Measurements from ENCODE around the gene LMX1A.

The LMX1A gene

GRCh38 chr1:165356876-165357275 is 361 bp upstream of the LMX1A start:
- TF ChIP-seq GLIS3 (CRISPR knock-in tag; IDR thresholded peaks at IDR 0.05) (no peak), TOX (CRISPR knock-in tag; IDR thresholded peaks at IDR 0.05; ENCODE audit: borderline replicate concordance) (no peak), SNAI2 (CRISPR knock-in tag; IDR thresholded peaks at IDR 0.05) (no peak), ZFP30 (CRISPR knock-in tag; IDR thresholded peaks at IDR 0.05) (no peak), TSHZ2 (CRISPR knock-in tag; IDR thresholded peaks at IDR 0.05) (no peak), ZNF70 (CRISPR knock-in tag; IDR thresholded peaks at IDR 0.05) (no peak), ISL1 (CRISPR knock-in tag; IDR thresholded peaks at IDR 0.05) (no peak), CSRNP3 (CRISPR knock-in tag; IDR thresholded peaks at IDR 0.05) (no peak), PPARA (CRISPR knock-in tag; IDR thresholded peaks at IDR 0.05; ENCODE audit: borderline replicate concordance) (no peak)
- TF ChIP-seq, protein P1, sequence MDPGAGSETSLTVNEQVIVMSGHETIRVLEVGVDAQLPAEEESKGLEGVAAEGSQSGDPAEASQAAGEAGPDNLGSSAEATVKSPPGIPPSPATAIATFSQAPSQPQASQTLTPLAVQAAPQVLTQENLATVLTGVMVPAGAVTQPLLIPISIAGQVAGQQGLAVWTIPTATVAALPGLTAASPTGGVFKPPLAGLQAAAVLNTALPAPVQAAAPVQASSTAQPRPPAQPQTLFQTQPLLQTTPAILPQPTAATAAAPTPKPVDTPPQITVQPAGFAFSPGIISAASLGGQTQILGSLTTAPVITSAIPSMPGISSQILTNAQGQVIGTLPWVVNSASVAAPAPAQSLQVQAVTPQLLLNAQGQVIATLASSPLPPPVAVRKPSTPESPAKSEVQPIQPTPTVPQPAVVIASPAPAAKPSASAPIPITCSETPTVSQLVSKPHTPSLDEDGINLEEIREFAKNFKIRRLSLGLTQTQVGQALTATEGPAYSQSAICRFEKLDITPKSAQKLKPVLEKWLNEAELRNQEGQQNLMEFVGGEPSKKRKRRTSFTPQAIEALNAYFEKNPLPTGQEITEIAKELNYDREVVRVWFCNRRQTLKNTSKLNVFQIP (CRISPR knock-in tag; IDR thresholded peaks at IDR 0.05; ENCODE audit: borderline replicate concordance, low read depth), result no peak
- ATAC-seq, result no peak

DNA sequence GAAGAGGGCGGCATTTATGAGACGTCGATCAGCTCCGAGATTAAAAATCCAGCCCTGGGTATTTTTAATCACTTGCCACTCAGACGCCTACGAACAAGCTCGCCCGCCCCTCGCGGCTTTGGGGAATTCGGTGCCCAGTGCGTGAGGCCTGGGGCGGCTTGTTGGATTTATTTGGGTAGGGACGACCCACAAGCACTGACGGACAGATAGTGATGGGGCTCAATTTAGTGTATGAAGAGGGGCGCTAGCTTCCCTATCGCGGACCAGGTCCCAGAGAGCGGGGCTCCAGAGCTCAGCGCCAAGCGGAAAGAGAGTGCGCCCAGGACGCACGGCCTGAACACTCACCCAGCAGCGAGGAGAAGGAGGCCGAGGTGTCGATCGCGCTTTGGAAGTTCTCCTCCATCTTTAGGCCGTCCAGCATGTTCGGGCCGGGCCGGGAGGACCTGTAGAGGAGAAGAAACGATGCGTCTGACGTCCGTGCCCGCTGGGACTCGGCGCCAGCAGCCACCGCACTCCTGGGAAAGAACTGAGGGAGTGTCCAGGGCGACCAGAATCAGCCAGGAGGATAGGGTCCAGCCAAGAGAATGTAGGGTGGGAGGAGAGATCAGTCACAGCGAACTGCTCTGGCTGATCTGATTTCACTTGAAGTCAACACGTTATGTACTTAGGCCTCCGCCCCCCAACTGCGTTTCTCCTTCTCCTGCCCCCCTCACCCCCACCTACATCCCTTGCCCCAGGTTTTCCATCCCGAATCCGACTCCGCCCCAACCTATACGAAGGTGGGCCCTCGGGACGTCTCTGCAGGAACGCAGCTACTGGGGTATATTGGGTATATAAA is 1.2 kb downstream of the LMX1A start:
- TF ChIP-seq, protein P1 (CRISPR knock-in tag; IDR thresholded peaks at IDR 0.05; ENCODE audit: borderline replicate concordance, low read depth), result no peak
- TF ChIP-seq ZC3H10 (CRISPR knock-in tag; IDR thresholded peaks at IDR 0.05) (no peak), TSHZ2 (CRISPR knock-in tag; IDR thresholded peaks at IDR 0.05) (no peak), CSRNP3 (CRISPR knock-in tag; IDR thresholded peaks at IDR 0.05) (no peak), TCF4 (CRISPR knock-in tag; IDR thresholded peaks at IDR 0.05; ENCODE audit: borderline replicate concordance) (no peak), TOX (CRISPR knock-in tag; IDR thresholded peaks at IDR 0.05; ENCODE audit: borderline replicate concordance) (no peak), RARB (CRISPR knock-in tag; IDR thresholded peaks at IDR 0.05) (no peak), ZFP3 (CRISPR knock-in tag; IDR thresholded peaks at IDR 0.05) (no peak), BACH2 (CRISPR knock-in tag; IDR thresholded peaks at IDR 0.05; ENCODE audit: borderline replicate concordance) (no peak), CSDC2 (CRISPR knock-in tag; IDR thresholded peaks at IDR 0.05) (no peak), PPARA (CRISPR knock-in tag; IDR thresholded peaks at IDR 0.05; ENCODE audit: borderline replicate concordance) (no peak), OSR1 (CRISPR knock-in tag; IDR thresholded peaks at IDR 0.05) (no peak), ARNTL (CRISPR knock-in tag; IDR thresholded peaks at IDR 0.05; ENCODE audit: borderline replicate concordance, low read depth) (no peak), ZNF565 (CRISPR knock-in tag; conservative IDR thresholded peaks at IDR 0.05; ENCODE audit: low read depth) (no peak), ISL1 (CRISPR knock-in tag; IDR thresholded peaks at IDR 0.05) (no peak)
- TF ChIP-seq, protein P2, sequence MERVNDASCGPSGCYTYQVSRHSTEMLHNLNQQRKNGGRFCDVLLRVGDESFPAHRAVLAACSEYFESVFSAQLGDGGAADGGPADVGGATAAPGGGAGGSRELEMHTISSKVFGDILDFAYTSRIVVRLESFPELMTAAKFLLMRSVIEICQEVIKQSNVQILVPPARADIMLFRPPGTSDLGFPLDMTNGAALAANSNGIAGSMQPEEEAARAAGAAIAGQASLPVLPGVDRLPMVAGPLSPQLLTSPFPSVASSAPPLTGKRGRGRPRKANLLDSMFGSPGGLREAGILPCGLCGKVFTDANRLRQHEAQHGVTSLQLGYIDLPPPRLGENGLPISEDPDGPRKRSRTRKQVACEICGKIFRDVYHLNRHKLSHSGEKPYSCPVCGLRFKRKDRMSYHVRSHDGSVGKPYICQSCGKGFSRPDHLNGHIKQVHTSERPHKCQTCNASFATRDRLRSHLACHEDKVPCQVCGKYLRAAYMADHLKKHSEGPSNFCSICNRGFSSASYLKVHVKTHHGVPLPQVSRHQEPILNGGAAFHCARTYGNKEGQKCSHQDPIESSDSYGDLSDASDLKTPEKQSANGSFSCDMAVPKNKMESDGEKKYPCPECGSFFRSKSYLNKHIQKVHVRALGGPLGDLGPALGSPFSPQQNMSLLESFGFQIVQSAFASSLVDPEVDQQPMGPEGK (CRISPR knock-in tag; IDR thresholded peaks at IDR 0.05; ENCODE audit: borderline replicate concordance), result no peak
- TF ChIP-seq, protein P3, sequence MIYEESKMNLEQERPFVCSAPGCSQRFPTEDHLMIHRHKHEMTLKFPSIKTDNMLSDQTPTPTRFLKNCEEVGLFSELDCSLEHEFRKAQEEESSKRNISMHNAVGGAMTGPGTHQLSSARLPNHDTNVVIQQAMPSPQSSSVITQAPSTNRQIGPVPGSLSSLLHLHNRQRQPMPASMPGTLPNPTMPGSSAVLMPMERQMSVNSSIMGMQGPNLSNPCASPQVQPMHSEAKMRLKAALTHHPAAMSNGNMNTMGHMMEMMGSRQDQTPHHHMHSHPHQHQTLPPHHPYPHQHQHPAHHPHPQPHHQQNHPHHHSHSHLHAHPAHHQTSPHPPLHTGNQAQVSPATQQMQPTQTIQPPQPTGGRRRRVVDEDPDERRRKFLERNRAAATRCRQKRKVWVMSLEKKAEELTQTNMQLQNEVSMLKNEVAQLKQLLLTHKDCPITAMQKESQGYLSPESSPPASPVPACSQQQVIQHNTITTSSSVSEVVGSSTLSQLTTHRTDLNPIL (CRISPR knock-in tag; IDR thresholded peaks at IDR 0.05; ENCODE audit: low read depth), result no peak
- ATAC-seq, result peak; percentile 8; the same call in 2 of the 3 replicates
